Keratinocyte (primary cell): ENCODE results near the gene SLFN12. TPM values are rescaled to one million over a fixed set of nuclear protein-coding genes. Genes with fewer than 3 reads are reported as not detected.

ENCODE experiments used
- DNase-seq: peaks from one replicate; pipeline ENCODE4 v3.0.0-alpha.2; 2011; ENCODE audit warnings: low read depth, missing footprints, low spot score
- FAIRE-seq: peaks from 2 replicates; lab custom pipeline; 2011; peaks lifted over from hg19 to GRCh38; lab: Jason Lieb, UNC
- H2AFZ ChIP-seq: 2 replicates; pipeline ENCODE4 v1.6.0; 2012; ENCODE audit warnings: low read length, control low read depth, inconsistent platforms; ENCODE audit not compliant: control insufficient read depth
- H3K27ac ChIP-seq: 2 replicates; pipeline ENCODE4 v1.5.1; 2011; ENCODE audit warnings: low read length; ENCODE audit not compliant: control insufficient read depth, insufficient read depth
- H3K27me3 ChIP-seq: 3 replicates; pipeline ENCODE4 v1.6.0; 2011; ENCODE audit warnings: low read length; ENCODE audit not compliant: control insufficient read depth, insufficient read depth; ENCODE audit errors: extremely low read depth
- H3K36me3 ChIP-seq, 2 experiments: 2 replicates in 1 of 2; 3 replicates in 1 of 2; pipeline ENCODE4 v1.5.1; 2011; ENCODE audit warnings: low read length in 2 of 2, mild to moderate bottlenecking in 1 of 2; ENCODE audit not compliant: control insufficient read depth in 2 of 2, insufficient read depth in 2 of 2; ENCODE audit errors: extremely low read depth in 1 of 2
- H3K4me1 ChIP-seq: 3 replicates; pipeline ENCODE4 v1.5.1; 2011; ENCODE audit warnings: low read length; ENCODE audit not compliant: control insufficient read depth, insufficient read depth; ENCODE audit errors: extremely low read depth
- H3K4me2 ChIP-seq: 3 replicates; pipeline ENCODE4 v1.6.0; 2011; ENCODE audit warnings: low read depth, low read length; ENCODE audit not compliant: control insufficient read depth, insufficient read depth; ENCODE audit errors: extremely low read depth
- H3K4me3 ChIP-seq, 3 experiments: fragments of 200-600 bp in 1 of 3; sonication (generic) in 1 of 3; 2 replicates in 2 of 3; 3 replicates in 1 of 3; pipeline ENCODE4 v1.5.1; 2011 to 2016; ENCODE audit warnings: low read length in 3 of 3, mild to moderate bottlenecking in 3 of 3, control low read depth in 2 of 3, inconsistent platforms in 1 of 3, low read depth in 1 of 3, mixed read lengths in 1 of 3, mixed run types in 1 of 3, moderate library complexity in 1 of 3; ENCODE audit not compliant: control insufficient read depth in 2 of 3, insufficient read depth in 2 of 3; ENCODE audit errors: extremely low read depth in 1 of 3
- H3K79me2 ChIP-seq: 2 replicates; pipeline ENCODE4 v1.6.0; 2012; ENCODE audit warnings: low read length; ENCODE audit not compliant: control insufficient read depth, insufficient read depth
- H3K9ac ChIP-seq: 3 replicates; pipeline ENCODE4 v1.6.0; 2011; ENCODE audit warnings: low read length; ENCODE audit not compliant: control insufficient read depth, insufficient read depth; ENCODE audit errors: extremely low read depth
- H3K9me1 ChIP-seq: 3 replicates; pipeline ENCODE4 v1.6.0; 2011; ENCODE audit warnings: low read length; ENCODE audit not compliant: control insufficient read depth, insufficient read depth; ENCODE audit errors: extremely low read depth
- H3K9me3 ChIP-seq: 2 replicates; pipeline ENCODE4 v1.5.1; 2012; ENCODE audit warnings: low read depth, low read length; ENCODE audit not compliant: control insufficient read depth
- H4K20me1 ChIP-seq: 3 replicates; pipeline ENCODE4 v1.6.0; 2011; ENCODE audit warnings: low read length; ENCODE audit not compliant: control insufficient read depth, insufficient read depth; ENCODE audit errors: extremely low read depth
- EZH2 ChIP-seq: IDR thresholded peaks from one replicate; pipeline ENCODE4 v1.6.1; 2012; ENCODE audit warnings: inconsistent platforms, mild to moderate bottlenecking, low read length, moderate library complexity
- dilution Hi-C: fragments of 300-500 bp; cut with MboI; formaldehyde crosslinking; loops from one replicate; pipeline ENCODE4 v1.7.0; 2020; ENCODE audit warnings: low sequenced_read_pairs; ENCODE audit not compliant: extremely low pct_ligation_motif_present
- polyA plus RNA-seq, 5 experiments: library from polyadenylated mRNA; depleted of rRNA in 3 of 5; stranded (reverse) in 3 of 5; stranded (forward) in 1 of 5; unstranded in 1 of 5; fragments of >200 nt; gene quantifications; 1 replicate in 1 of 5; 2 replicates in 3 of 5; 3 replicates in 1 of 5; pipeline versions ENCODE4 v1.2.1 to v1.2.3, GENCODE V29; 2011 to 2012; ENCODE audit warnings: missing spikeins in 2 of 5, low read depth in 1 of 5, low replicate concordance in 1 of 5
- TF ChIP-seq, protein P1 (sequence below), 3 experiments: IDR thresholded peaks in 1 of 3; conservative IDR thresholded peaks in 1 of 3; optimal IDR thresholded peaks in 1 of 3; 2 replicates in 2 of 3; 3 replicates in 1 of 3; pipeline versions ENCODE3 to v1.5.1; 2011; ENCODE audit warnings: low read length in 3 of 3, mild to moderate bottlenecking in 3 of 3, moderate library complexity in 2 of 3, control low read depth in 1 of 3, inconsistent platforms in 1 of 3; ENCODE audit not compliant: insufficient read depth in 2 of 3; ENCODE audit errors: extremely low read depth in 1 of 3

The SLFN12 gene
- polyA plus RNA-seq, 1 donor (not counting 4 experiments of a cell fraction or from before 2014, with no cell fraction given), result 15.2 TPM

DNA sequence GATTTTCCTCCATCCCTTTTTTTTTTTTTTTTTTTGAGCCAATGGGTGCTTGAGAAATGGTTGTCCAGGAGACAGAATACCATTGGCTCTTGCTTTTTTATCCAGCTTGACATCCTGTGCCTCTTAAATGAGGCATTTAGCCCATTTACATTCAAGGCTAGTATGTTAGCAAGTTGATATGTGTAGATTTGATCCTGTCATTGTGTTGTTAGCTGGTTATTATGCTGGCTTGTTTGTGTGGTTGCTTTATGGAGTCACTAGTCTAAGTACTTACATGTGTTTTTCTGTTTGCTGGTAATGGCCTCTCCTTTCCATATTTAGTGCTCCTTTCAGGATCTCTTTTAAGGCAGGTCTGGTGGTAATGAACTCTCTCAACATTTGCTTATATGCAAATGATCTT lies 44.8 kb downstream of the SLFN12 start:
- H3K9me1 ChIP-seq, result no peaks in the 10 kb centered on the region
- no peak overlapping the region for H2AFZ ChIP-seq
- no peak for DNase-seq
- H3K79me2 ChIP-seq, result no peaks in the 10 kb centered on the region
- FAIRE-seq, result no peak
- no peak overlapping the region for H3K4me2 ChIP-seq
- dilution Hi-C loops, result no loop called here
- H3K9ac ChIP-seq, result no peak overlapping the region
- H3K4me1 ChIP-seq, result no peaks in the 10 kb centered on the region
- no peaks in the 10 kb centered on the region for H3K36me3 ChIP-seq
- no peak overlapping the region for H3K27ac ChIP-seq
- H3K27me3 ChIP-seq, result no peaks in the 10 kb centered on the region
- no peaks in the 10 kb centered on the region for H3K9me3 ChIP-seq
- H3K4me3 ChIP-seq, result no peak overlapping the region
- TF ChIP-seq EZH2, result no peak
- TF ChIP-seq, protein P1, sequence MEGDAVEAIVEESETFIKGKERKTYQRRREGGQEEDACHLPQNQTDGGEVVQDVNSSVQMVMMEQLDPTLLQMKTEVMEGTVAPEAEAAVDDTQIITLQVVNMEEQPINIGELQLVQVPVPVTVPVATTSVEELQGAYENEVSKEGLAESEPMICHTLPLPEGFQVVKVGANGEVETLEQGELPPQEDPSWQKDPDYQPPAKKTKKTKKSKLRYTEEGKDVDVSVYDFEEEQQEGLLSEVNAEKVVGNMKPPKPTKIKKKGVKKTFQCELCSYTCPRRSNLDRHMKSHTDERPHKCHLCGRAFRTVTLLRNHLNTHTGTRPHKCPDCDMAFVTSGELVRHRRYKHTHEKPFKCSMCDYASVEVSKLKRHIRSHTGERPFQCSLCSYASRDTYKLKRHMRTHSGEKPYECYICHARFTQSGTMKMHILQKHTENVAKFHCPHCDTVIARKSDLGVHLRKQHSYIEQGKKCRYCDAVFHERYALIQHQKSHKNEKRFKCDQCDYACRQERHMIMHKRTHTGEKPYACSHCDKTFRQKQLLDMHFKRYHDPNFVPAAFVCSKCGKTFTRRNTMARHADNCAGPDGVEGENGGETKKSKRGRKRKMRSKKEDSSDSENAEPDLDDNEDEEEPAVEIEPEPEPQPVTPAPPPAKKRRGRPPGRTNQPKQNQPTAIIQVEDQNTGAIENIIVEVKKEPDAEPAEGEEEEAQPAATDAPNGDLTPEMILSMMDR (optimal IDR thresholded peaks at IDR 0.05 in 1 of 3, IDR thresholded peaks at IDR 0.05 in 1 of 3, conservative IDR thresholded peaks at IDR 0.05 in 1 of 3; ENCODE audit: extremely low read depth in 1 of 3, insufficient read depth in 2 of 3, low read length in 3 of 3), result no peak
- H4K20me1 ChIP-seq, result no peaks in the 10 kb centered on the region

DNA sequence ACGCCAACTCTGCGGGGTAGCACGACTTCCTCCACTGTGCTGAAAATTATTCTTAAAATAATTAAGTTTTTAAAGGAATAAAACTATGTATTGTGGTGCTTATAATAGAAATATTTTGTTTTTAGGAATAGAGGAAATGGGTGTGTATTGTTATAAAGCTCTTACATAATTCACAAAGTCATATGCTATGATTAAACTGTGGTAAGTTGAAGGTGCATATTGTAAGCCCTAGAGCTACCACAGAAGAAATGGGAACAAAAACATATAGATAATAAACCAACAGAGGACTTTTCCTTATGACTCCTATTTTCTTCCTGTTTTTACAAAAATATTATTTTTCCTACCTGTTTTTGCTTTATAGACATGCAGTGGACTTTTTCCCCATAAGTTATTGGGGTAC lies 54.6 kb downstream of the SLFN12 start:
- FAIRE-seq (no peak), DNase-seq (no peak)
- Histone ChIP-seq H3K4me1 (peaks cover 3% of the 10 kb centered on the region), H3K36me3 (no peaks in the 10 kb centered on the region), H3K27ac (no peak overlapping the region), H3K4me3 (no peak overlapping the region), H3K27me3 (peaks cover 19% of the 10 kb centered on the region), H3K9me1 (no peaks in the 10 kb centered on the region), H4K20me1 (no peaks in the 10 kb centered on the region), H3K9me3 (no peaks in the 10 kb centered on the region), H3K9ac (no peak overlapping the region), H3K4me2 (no peak overlapping the region), H2AFZ (no peak overlapping the region), H3K79me2 (no peaks in the 10 kb centered on the region)
- dilution Hi-C loops, result no loop called here
- TF ChIP-seq EZH2, result no peak
- TF ChIP-seq, protein P1 (optimal IDR thresholded peaks at IDR 0.05 in 1 of 3, IDR thresholded peaks at IDR 0.05 in 1 of 3, conservative IDR thresholded peaks at IDR 0.05 in 1 of 3; ENCODE audit: extremely low read depth in 1 of 3, insufficient read depth in 2 of 3, low read length in 3 of 3), result no peak
